Measurements from ENCODE around the gene DMP1.

DNA sequence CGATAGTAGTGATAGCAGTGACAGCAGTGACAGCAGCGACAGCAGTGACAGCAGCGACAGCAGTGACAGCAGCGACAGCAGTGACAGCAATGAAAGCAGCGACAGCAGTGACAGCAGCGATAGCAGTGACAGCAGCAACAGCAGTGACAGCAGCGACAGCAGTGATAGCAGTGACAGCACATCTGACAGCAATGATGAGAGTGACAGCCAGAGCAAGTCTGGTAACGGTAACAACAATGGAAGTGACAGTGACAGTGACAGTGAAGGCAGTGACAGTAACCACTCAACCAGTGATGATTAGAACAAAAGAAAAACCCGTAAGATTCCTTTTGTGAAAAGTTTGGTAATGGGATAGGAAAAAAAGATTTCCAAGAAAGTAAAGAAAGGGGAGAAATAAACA, 33.8 kb upstream of the DMP1 start:
- TF ChIP-seq, protein P1, sequence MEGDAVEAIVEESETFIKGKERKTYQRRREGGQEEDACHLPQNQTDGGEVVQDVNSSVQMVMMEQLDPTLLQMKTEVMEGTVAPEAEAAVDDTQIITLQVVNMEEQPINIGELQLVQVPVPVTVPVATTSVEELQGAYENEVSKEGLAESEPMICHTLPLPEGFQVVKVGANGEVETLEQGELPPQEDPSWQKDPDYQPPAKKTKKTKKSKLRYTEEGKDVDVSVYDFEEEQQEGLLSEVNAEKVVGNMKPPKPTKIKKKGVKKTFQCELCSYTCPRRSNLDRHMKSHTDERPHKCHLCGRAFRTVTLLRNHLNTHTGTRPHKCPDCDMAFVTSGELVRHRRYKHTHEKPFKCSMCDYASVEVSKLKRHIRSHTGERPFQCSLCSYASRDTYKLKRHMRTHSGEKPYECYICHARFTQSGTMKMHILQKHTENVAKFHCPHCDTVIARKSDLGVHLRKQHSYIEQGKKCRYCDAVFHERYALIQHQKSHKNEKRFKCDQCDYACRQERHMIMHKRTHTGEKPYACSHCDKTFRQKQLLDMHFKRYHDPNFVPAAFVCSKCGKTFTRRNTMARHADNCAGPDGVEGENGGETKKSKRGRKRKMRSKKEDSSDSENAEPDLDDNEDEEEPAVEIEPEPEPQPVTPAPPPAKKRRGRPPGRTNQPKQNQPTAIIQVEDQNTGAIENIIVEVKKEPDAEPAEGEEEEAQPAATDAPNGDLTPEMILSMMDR (IDR thresholded peaks at IDR 0.05; ENCODE audit: low read length), result no peak
- no peak for TF ChIP-seq EZH2 (IDR thresholded peaks at IDR 0.05; ENCODE audit: borderline replicate concordance, low read length)

Data from OCI-LY1 (cell line).